Measurements from ENCODE around the gene PHACTR3.
"Not testable (repeated sequence)": the region's sequence is repeated elsewhere in the genome, so short reads cannot be mapped to it uniquely, and the experiment has no call there.

The PHACTR3 gene

GRCh38 chr20:59888050-59888449, 283.7 kb downstream of the PHACTR3 start:
- no peak overlapping the region for H2AFZ ChIP-seq (ENCODE audit: low read depth, low read length)
- H2BK12ac ChIP-seq (ENCODE audit: low read length in 2 of 2), result no peak overlapping the region
- H3K4ac ChIP-seq (ENCODE audit: low read depth in 1 of 2, low read length in 2 of 2), result no peak overlapping the region
- H3K79me1 ChIP-seq (replicated peaks; ENCODE audit: low read length, poor library complexity, severe bottlenecking), result no peaks in the 10 kb centered on the region
- H3K9me3 ChIP-seq (ENCODE audit: control insufficient read depth, low read length), result no peaks in the 10 kb centered on the region
- no peak overlapping the region for H3K23ac ChIP-seq (ENCODE audit: low read length in 2 of 2)
- no peak overlapping the region for H3K9ac ChIP-seq (ENCODE audit: low read length)
- H3K4me3 ChIP-seq (ENCODE audit: insufficient read depth in 1 of 2, low read depth in 1 of 2, low read length in 2 of 2), result no peak overlapping the region
- no peak overlapping the region for H4K91ac ChIP-seq (ENCODE audit: low read length)
- no peak overlapping the region for H3K14ac ChIP-seq (ENCODE audit: low read length in 2 of 2)
- H3K36me3 ChIP-seq (ENCODE audit: control insufficient read depth in 1 of 2, insufficient read depth in 2 of 2, low read depth in 1 of 2, low read length in 2 of 2), result no peaks in the 10 kb centered on the region
- no peak overlapping the region for H2AK5ac ChIP-seq (ENCODE audit: low read length, severe bottlenecking)
- H3K4me1 ChIP-seq (ENCODE audit: control insufficient read depth, insufficient read depth, low read depth, low read length), result no peaks in the 10 kb centered on the region
- H3K18ac ChIP-seq (ENCODE audit: low read depth in 1 of 2, low read length in 2 of 2), result no peak overlapping the region
- H3K4me2 ChIP-seq (ENCODE audit: low read length, poor library complexity, severe bottlenecking), result no peak overlapping the region
- no peak overlapping the region for H2BK15ac ChIP-seq (ENCODE audit: low read depth, poor library complexity, severe bottlenecking)
- H2BK120ac ChIP-seq (ENCODE audit: low read depth, low read length), result no peak overlapping the region
- H2BK5ac ChIP-seq (ENCODE audit: low read depth, low read length, poor library complexity, severe bottlenecking), result no peak overlapping the region
- H3K27me3 ChIP-seq (ENCODE audit: control insufficient read depth in 1 of 2, insufficient read depth in 1 of 2, low read length in 2 of 2), result no peaks in the 10 kb centered on the region
- H4K8ac ChIP-seq (ENCODE audit: low read length), result no peak overlapping the region
- no peak for DNase-seq
- no CpG with 5 or more reads among the region's 1 CpG for WGBS
- H3K27ac ChIP-seq (ENCODE audit: low read length, poor library complexity, severe bottlenecking), result no peak overlapping the region

DNA sequence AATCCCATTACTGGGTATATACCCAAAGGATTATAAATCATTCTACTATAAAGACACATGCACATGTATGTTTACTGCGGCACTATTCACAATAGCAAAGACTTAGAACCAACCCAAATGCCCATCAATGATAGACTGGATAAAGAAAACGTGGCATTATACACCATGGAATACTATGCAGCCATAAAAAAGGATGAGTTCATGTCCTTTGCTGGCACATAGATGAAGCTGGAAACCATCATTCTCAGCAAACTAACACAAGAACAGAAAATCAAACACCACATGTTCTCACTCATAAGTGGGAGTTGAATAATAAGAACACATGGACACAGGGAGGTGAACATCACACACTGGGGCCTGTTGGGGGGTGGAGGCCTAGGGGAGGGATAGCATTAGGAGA, 285.7 kb downstream of the PHACTR3 start:
- not testable (repeated sequence) for H3K9ac ChIP-seq (ENCODE audit: low read length); H4K91ac ChIP-seq (ENCODE audit: low read length); H4K8ac ChIP-seq (ENCODE audit: low read length); H3K4me2 ChIP-seq (ENCODE audit: low read length, poor library complexity, severe bottlenecking); H2BK5ac ChIP-seq (ENCODE audit: low read depth, low read length, poor library complexity, severe bottlenecking); H2AFZ ChIP-seq (ENCODE audit: low read depth, low read length); H3K27me3 ChIP-seq (ENCODE audit: control insufficient read depth in 1 of 2, insufficient read depth in 1 of 2, low read length in 2 of 2); H3K23ac ChIP-seq (ENCODE audit: low read length in 2 of 2); DNase-seq; H2BK15ac ChIP-seq (ENCODE audit: low read depth, poor library complexity, severe bottlenecking); H3K4ac ChIP-seq (ENCODE audit: low read depth in 1 of 2, low read length in 2 of 2); H3K79me1 ChIP-seq (replicated peaks; ENCODE audit: low read length, poor library complexity, severe bottlenecking); H3K4me1 ChIP-seq (ENCODE audit: control insufficient read depth, insufficient read depth, low read depth, low read length); H2BK12ac ChIP-seq (ENCODE audit: low read length in 2 of 2); H3K4me3 ChIP-seq (ENCODE audit: insufficient read depth in 1 of 2, low read depth in 1 of 2, low read length in 2 of 2); H3K36me3 ChIP-seq (ENCODE audit: control insufficient read depth in 1 of 2, insufficient read depth in 2 of 2, low read depth in 1 of 2, low read length in 2 of 2); H2AK5ac ChIP-seq (ENCODE audit: low read length, severe bottlenecking); H2BK120ac ChIP-seq (ENCODE audit: low read depth, low read length); H3K18ac ChIP-seq (ENCODE audit: low read depth in 1 of 2, low read length in 2 of 2); H3K27ac ChIP-seq (ENCODE audit: low read length, poor library complexity, severe bottlenecking); H3K9me3 ChIP-seq (ENCODE audit: control insufficient read depth, low read length); H3K14ac ChIP-seq (ENCODE audit: low read length in 2 of 2)
- 0% methylated on average over 1 of the region's 2 CpGs for WGBS

DNA sequence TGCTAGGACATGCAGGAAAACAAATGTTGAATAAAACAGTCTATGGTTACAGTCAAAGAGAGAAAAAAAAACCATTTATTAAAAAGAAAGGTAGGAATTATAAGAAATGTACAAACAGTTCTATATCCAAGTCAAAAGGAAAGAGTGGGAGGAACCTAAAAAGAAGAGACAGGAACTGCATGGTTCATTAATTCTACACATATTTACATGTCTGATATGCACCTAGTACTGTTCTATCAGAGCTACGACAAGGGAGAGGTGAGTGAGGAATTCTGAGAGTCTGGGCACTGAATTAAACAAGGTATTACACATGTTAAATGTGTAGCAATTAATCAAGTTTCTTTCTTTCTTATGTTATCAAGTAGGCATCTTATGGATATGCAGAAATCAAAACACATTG, 287.2 kb downstream of the PHACTR3 start:
- no peak overlapping the region for H2BK120ac ChIP-seq (ENCODE audit: low read depth, low read length)

DNA sequence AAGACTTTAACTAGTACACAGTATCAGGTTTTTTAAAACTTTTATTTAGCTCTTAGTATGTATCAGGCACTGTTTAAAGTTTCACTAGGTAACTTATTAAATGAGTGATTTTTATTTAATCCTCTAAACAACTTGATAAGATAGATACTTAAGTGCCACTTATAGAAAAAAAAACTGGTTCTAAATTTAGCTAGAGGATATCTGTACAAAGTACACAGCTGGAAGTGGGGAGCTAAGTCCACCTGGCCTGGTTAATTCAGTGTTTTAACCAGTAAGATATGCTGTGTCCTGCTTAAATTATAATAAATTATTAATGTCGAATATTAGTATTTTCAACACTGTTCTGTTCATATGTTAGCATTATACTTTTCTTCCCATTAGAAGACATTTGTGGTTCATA, 291.6 kb downstream of the PHACTR3 start:
- no peak overlapping the region for H3K4me3 ChIP-seq (ENCODE audit: insufficient read depth in 1 of 2, low read depth in 1 of 2, low read length in 2 of 2)
- DNase-seq, result no peak
- H3K79me1 ChIP-seq (replicated peaks; ENCODE audit: low read length, poor library complexity, severe bottlenecking), result no peaks in the 10 kb centered on the region
- no peak overlapping the region for H2BK12ac ChIP-seq (ENCODE audit: low read length in 2 of 2)
- no CpG with 5 or more reads among the region's 1 CpG for WGBS
- no peaks in the 10 kb centered on the region for H3K36me3 ChIP-seq (ENCODE audit: control insufficient read depth in 1 of 2, insufficient read depth in 2 of 2, low read depth in 1 of 2, low read length in 2 of 2)
- no peak overlapping the region for H3K4ac ChIP-seq (ENCODE audit: low read depth in 1 of 2, low read length in 2 of 2)
- H4K91ac ChIP-seq (ENCODE audit: low read length), result no peak overlapping the region
- H3K23ac ChIP-seq (ENCODE audit: low read length in 2 of 2), result no peak overlapping the region
- no peaks in the 10 kb centered on the region for H3K27me3 ChIP-seq (ENCODE audit: control insufficient read depth in 1 of 2, insufficient read depth in 1 of 2, low read length in 2 of 2)
- no peak overlapping the region for H2BK120ac ChIP-seq (ENCODE audit: low read depth, low read length)
- H2AK5ac ChIP-seq (ENCODE audit: low read length, severe bottlenecking), result no peak overlapping the region
- no peak overlapping the region for H3K18ac ChIP-seq (ENCODE audit: low read depth in 1 of 2, low read length in 2 of 2)
- H3K14ac ChIP-seq (ENCODE audit: low read length in 2 of 2), result no peak overlapping the region
- no peak overlapping the region for H2BK5ac ChIP-seq (ENCODE audit: low read depth, low read length, poor library complexity, severe bottlenecking)
- no peak overlapping the region for H2BK15ac ChIP-seq (ENCODE audit: low read depth, poor library complexity, severe bottlenecking)
- H3K9me3 ChIP-seq (ENCODE audit: control insufficient read depth, low read length), result no peaks in the 10 kb centered on the region
- H3K27ac ChIP-seq (ENCODE audit: low read length, poor library complexity, severe bottlenecking), result no peak overlapping the region
- no peak overlapping the region for H4K8ac ChIP-seq (ENCODE audit: low read length)
- no peak overlapping the region for H3K9ac ChIP-seq (ENCODE audit: low read length)
- no peak overlapping the region for H3K4me2 ChIP-seq (ENCODE audit: low read length, poor library complexity, severe bottlenecking)
- no peaks in the 10 kb centered on the region for H3K4me1 ChIP-seq (ENCODE audit: control insufficient read depth, insufficient read depth, low read depth, low read length)
- H2AFZ ChIP-seq (ENCODE audit: low read depth, low read length), result no peak overlapping the region

More for the DNA sequence above, 287.2 kb downstream of the PHACTR3 start:
- Histone ChIP-seq H3K27me3 (ENCODE audit: control insufficient read depth in 1 of 2, insufficient read depth in 1 of 2, low read length in 2 of 2) (no peaks in the 10 kb centered on the region), H3K79me1 (replicated peaks; ENCODE audit: low read length, poor library complexity, severe bottlenecking) (no peaks in the 10 kb centered on the region), H3K18ac (ENCODE audit: low read depth in 1 of 2, low read length in 2 of 2) (no peak overlapping the region), H4K91ac (ENCODE audit: low read length) (no peak overlapping the region), H2BK15ac (ENCODE audit: low read depth, poor library complexity, severe bottlenecking) (no peak overlapping the region), H3K9me3 (ENCODE audit: control insufficient read depth, low read length) (no peaks in the 10 kb centered on the region), H2AK5ac (ENCODE audit: low read length, severe bottlenecking) (no peak overlapping the region), H3K14ac (ENCODE audit: low read length in 2 of 2) (no peak overlapping the region), H3K4me3 (ENCODE audit: insufficient read depth in 1 of 2, low read depth in 1 of 2, low read length in 2 of 2) (no peak overlapping the region), H3K23ac (ENCODE audit: low read length in 2 of 2) (no peak overlapping the region), H2AFZ (ENCODE audit: low read depth, low read length) (no peak overlapping the region), H3K36me3 (ENCODE audit: control insufficient read depth in 1 of 2, insufficient read depth in 2 of 2, low read depth in 1 of 2, low read length in 2 of 2) (no peaks in the 10 kb centered on the region), H3K27ac (ENCODE audit: low read length, poor library complexity, severe bottlenecking) (no peak overlapping the region), H3K4me1 (ENCODE audit: control insufficient read depth, insufficient read depth, low read depth, low read length) (no peaks in the 10 kb centered on the region), H4K8ac (ENCODE audit: low read length) (no peak overlapping the region), H2BK12ac (ENCODE audit: low read length in 2 of 2) (no peak overlapping the region), H2BK5ac (ENCODE audit: low read depth, low read length, poor library complexity, severe bottlenecking) (no peak overlapping the region), H3K4ac (ENCODE audit: low read depth in 1 of 2, low read length in 2 of 2) (no peak overlapping the region), H3K9ac (ENCODE audit: low read length) (no peak overlapping the region), H3K4me2 (ENCODE audit: low read length, poor library complexity, severe bottlenecking) (no peak overlapping the region)
- WGBS, result no CpG with 5 or more reads among the region's 1 CpG
- DNase-seq, result no peak
